Activated gamma-delta T cell treated with anti-CD3 and anti-CD28 coated beads, Interleukin-2, amount 50 U/mL, for 16 hours (primary cell): ENCODE data around the gene PURB.
"Not testable (repeated sequence)": the region's sequence is repeated elsewhere in the genome, so short reads cannot be mapped to it uniquely, and the experiment has no call there.

Source experiments
- DNase-seq: peaks from one replicate; pipeline ENCODE4 v3.0.0-alpha.2; 2020; ENCODE audit warnings: low read depth

PURB gene

GRCh38 chr7:44852590-44852989 lies 32.7 kb downstream of the PURB start:
- no peak for DNase-seq

GRCh38 chr7:44849885-44850544 lies 35.3 kb downstream of the PURB start:
- no peak for DNase-seq

GRCh38 chr7:44849259-44849884 lies 36.0 kb downstream of the PURB start:
- no peak for DNase-seq

GRCh38 chr7:44847920-44848634 lies 37.3 kb downstream of the PURB start, which contains the start of gene H2AZ2:
Gene H2AZ2 (minus strand): TSS chr7:44848087. CDS start chr7:44847971, 116 bp downstream.
- DNase-seq, result peak; percentile 100

GRCh38 chr7:44847509-44847919 lies 37.8 kb downstream of the PURB start:
- peak; percentile 71 for DNase-seq

GRCh38 chr7:44846816-44847508 lies 38.4 kb downstream of the PURB start:
- DNase-seq, result no peak

GRCh38 chr7:44846390-44846789 lies 38.9 kb downstream of the PURB start:
- not testable (repeated sequence) for DNase-seq

- no peak for DNase-seq
Observed at GRCh38 chr7:44845451-44845850, 39.9 kb downstream of the PURB start.

GRCh38 chr7:44843440-44843839 lies 41.9 kb downstream of the PURB start:
- DNase-seq, result not testable (repeated sequence)

GRCh38 chr7:44842675-44843074 lies 42.7 kb downstream of the PURB start:
- DNase-seq, result not testable (repeated sequence)

- DNase-seq, result no peak
Observed at GRCh38 chr7:44838751-44839150, 46.6 kb downstream of the PURB start.

- no peak for DNase-seq
Observed at GRCh38 chr7:44827567-44827966, 57.8 kb downstream of the PURB start.
